Choroid plexus epithelial cell (primary cell): ENCODE measurements around the gene GNG12.

Experiments
- DNase-seq: peaks from one replicate; pipeline ENCODE4 v3.0.0-alpha.2; 2010; ENCODE audit warnings: low read depth
- H3K4me3 ChIP-seq: 2 replicates; pipeline ENCODE4 v1.5.1; 2011; ENCODE audit warnings: low read depth, mild to moderate bottlenecking, control low read depth, low read length, moderate library complexity
- TF ChIP-seq, protein P1 (sequence below): conservative IDR thresholded peaks from 2 replicates; pipeline ENCODE4 v1.5.1; 2011; ENCODE audit warnings: low read depth, mild to moderate bottlenecking, control low read depth, inconsistent platforms, low read length, moderate library complexity

Gene GNG12

DNA sequence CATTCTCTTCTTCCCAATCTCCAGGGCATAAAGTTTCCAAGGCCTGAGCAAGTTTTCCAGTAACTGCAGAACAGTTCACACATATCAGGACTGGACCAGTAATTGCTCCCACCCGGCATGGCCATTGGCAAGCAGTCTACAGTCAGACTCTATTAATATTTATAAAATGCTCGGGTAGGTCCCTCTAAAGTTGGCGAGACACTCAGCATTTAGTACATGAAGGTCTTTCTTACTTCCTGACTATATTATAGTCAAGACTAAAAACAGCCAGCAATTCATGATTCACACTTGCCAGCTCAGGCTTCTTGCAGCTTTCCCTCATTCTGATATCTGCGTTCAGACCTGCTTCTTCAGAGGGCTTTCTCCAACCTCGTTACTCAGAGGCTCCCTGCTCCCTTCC lies 122.8 kb downstream of the GNG12 start:
- TF ChIP-seq, protein P1, sequence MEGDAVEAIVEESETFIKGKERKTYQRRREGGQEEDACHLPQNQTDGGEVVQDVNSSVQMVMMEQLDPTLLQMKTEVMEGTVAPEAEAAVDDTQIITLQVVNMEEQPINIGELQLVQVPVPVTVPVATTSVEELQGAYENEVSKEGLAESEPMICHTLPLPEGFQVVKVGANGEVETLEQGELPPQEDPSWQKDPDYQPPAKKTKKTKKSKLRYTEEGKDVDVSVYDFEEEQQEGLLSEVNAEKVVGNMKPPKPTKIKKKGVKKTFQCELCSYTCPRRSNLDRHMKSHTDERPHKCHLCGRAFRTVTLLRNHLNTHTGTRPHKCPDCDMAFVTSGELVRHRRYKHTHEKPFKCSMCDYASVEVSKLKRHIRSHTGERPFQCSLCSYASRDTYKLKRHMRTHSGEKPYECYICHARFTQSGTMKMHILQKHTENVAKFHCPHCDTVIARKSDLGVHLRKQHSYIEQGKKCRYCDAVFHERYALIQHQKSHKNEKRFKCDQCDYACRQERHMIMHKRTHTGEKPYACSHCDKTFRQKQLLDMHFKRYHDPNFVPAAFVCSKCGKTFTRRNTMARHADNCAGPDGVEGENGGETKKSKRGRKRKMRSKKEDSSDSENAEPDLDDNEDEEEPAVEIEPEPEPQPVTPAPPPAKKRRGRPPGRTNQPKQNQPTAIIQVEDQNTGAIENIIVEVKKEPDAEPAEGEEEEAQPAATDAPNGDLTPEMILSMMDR, result no peak
- peak; percentile 79 for DNase-seq
- H3K4me3 ChIP-seq, result no peak overlapping the region

DNA sequence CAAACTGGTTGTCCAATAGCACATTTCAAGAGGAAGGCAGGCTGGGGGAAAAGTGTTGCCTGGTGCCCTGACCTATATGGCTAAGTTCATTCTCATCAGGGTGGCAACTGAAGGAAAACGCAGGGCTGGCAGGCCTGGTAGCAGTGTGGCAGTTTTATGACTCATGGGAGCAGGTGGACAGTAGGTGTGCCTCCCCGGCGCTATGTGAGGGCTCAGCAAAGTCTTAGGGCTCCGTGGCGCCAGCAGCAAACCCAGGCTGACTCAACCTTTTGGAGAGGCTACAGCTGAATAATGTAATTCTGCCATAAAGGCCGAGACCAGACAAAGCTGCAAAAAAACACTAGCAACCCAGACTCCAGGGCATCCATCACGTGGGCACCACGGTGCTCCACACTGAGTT lies 124.7 kb downstream of the GNG12 start:
- TF ChIP-seq, protein P1, result no peak
- no peak overlapping the region for H3K4me3 ChIP-seq
- DNase-seq, result no peak

DNA sequence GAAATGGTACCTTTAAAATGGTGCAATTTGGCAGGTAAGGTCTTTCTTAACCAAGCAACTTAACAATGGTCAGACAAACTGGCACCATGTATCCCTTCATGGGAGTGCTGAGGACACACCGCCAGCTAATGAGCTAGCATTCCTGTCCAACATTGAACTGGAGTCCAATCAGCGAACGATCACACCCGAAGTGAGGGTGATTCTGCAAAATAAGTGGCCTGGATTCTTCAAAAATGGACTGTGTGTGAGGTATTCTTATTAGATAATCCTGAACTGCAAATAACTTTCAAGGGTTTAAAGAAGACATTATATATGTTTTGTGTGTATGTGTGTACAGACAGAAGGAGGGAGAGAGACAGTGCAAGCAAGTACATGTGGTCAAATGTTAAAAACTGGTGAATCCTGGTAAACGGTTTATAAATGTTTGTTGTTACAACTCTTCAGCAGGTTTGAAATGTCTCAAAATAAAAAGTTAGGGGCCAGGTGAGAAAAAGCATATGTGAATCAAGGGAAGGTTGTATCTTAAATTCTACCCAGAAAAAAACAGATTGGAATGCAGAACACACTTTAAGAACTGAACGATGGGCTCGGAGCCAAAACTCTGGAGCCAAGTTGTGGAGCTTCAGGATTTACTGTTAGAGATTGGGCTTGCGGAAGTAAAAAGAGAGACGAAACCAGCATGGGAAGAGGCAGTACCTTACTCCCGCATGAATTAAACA lies 127.4 kb downstream of the GNG12 start:
- DNase-seq, result no peak
- TF ChIP-seq, protein P1, result no peak
- no peak overlapping the region for H3K4me3 ChIP-seq

DNA sequence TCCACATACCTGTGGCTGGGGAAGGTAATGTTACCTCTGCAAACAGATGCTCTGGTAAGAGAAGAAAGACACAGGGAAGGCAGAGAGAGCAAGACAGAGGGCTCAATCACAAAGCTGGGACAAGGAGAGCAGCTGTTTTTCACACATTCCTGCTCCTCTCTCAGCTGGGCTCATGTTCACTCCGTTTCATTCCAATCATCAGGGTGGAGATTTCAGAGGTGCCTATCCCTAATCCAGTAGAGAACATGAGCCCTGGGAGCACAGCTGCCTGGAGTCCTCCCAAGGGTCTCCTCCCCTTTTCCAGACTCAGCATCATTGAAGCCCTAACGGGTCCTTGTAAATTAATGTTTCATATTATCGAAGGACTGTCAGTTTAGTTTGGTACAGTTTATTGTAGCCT lies 128.9 kb downstream of the GNG12 start:
- TF ChIP-seq, protein P1, result no peak

DNA sequence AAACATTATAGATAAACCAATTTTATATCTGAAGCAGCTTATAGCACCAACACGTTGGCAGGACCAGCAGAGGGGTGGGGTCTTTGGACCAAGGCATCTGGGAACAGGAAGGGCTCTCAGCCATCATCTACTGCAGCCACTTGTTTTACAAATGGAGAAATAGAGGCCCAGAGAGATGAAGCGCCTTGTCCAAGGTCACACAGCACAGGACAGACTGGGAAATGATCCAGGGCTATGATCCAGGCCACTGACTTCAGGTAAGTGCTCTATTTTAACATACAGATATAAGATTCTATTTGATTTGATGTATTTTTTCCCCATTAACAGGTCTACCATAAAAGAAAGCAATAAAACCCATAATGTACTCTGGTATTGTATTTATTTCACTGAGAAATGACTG lies 131.4 kb downstream of the GNG12 start:
- TF ChIP-seq, protein P1, result no peak
- H3K4me3 ChIP-seq, result no peak overlapping the region
- DNase-seq, result no peak

More for the DNA sequence above, 128.9 kb downstream of the GNG12 start:
- no peak overlapping the region for H3K4me3 ChIP-seq
- no peak for DNase-seq

DNA sequence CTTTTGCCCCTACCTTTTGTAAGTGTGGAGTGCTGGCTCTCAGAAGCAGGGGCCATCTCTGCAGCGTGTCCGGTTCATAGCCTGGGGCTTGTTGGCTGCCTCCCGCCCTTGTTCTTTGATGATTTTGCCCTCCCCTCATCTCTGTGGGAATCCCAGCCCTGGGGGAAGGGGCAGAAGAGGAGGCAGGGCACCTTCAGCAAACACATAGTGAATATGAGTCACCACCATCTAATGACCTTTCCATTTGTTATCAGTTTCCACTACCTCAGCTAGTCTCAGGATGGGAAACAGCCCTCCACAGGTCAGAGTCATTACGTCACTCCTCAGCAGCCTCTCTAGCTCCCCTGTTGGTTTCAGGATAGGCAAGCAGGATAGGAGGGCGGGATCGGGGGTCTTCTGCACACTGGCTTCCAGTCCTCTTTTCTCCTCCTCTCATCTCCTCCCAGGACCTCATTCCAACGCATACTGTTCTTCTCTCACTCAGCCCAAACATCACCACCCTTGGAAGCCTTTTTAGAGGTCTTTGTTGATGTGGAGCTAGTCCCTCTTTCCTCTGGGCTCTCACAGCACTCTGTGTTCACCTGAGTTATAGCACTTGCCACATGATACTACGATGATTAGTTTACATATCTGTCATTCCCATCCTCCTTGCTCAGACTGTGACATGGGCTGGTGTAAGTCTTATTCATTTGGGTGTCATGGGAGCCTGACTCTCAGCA lies 132.4 kb downstream of the GNG12 start:
- DNase-seq, result peak; percentile 89
- no peak overlapping the region for H3K4me3 ChIP-seq
- TF ChIP-seq, protein P1, result peak; percentile 65
